GM23248 (cell line): ENCODE results near the gene PEX3.

Source experiments
- EZH2 ChIP-seq: fragments of 200-600 bp; sonication (generic); IDR thresholded peaks from 2 replicates; pipeline ENCODE4 v1.6.1; 2018; ENCODE audit warnings: antibody characterized with exemption, mild to moderate bottlenecking; ENCODE audit not compliant: insufficient read depth, poor library complexity, severe bottlenecking
- EZH2phosphoT487 ChIP-seq: fragments of 200-600 bp; sonication (generic); IDR thresholded peaks from 2 replicates; pipeline ENCODE4 v1.6.1; 2018; ENCODE audit warnings: antibody characterized with exemption, moderate library complexity, mild to moderate bottlenecking, low read depth; ENCODE audit not compliant: insufficient read depth

- TF ChIP-seq EZH2phosphoT487 (no peak), EZH2 (no peak)
These were observed 17.4 kb downstream of the PEX3 start for GRCh38 chr6:143468026-143468425.
